HepG2 (cell line): ENCODE results near the gene AUNIP. TPM values are rescaled to one million over a fixed set of nuclear protein-coding genes. Genes with fewer than 3 reads are reported as not detected.

Experiments
- ATAC-seq: fragments of 200-7000 bp; cut with Tn5 transposase; 3 replicates; pipeline ENCODE4 v1.9.1; 2020; ENCODE audit warnings: mild to moderate bottlenecking, moderate library complexity
- BruUV-seq: library from RNA; stranded (reverse); fragments of 400-500 nt; replicated peaks from 2 replicates; lab custom pipeline; 2021; lab: Mats Ljungman, UMichigan
- CTCF ChIA-PET: fragments of 300-600 bp; formaldehyde crosslinking; extraction: SDS; loops from one replicate; lab custom pipeline; 2021; ENCODE audit warnings: low total read pairs, inconsistent platforms, low intra/inter-chr PET ratio; lab: Yijun Ruan, JAX
- POLR2A ChIA-PET: fragments of 350-600 bp; sonication (Branson Sonifier 250); formaldehyde crosslinking; loops from one replicate; lab custom pipeline; 2020; ENCODE audit warnings: antibody characterized with exemption, inconsistent platforms; lab: Yijun Ruan, JAX
- DNase-seq: peaks from one replicate; pipeline ENCODE4 v3.0.0-alpha.2; 2015; ENCODE audit warnings: low spot score
- FAIRE-seq: peaks from 3 replicates; lab custom pipeline; 2011; peaks lifted over from hg19 to GRCh38; lab: Jason Lieb, UNC
- H2AFZ ChIP-seq: one replicate; pipeline ENCODE4 v1.6.1; 2011; ENCODE audit warnings: low read length, inconsistent platforms
- H3K27ac ChIP-seq: fragments of 300-600 bp; 3 replicates; pipeline ENCODE4 v1.8.0; 2011; ENCODE audit warnings: mixed run types, mild to moderate bottlenecking, mixed read lengths, low read length, inconsistent platforms; ENCODE audit not compliant: insufficient read depth; ENCODE audit errors: extremely low read length
- H3K27me3 ChIP-seq, 2 experiments: fragments of 200-600 bp in 1 of 2; 2 replicates in 1 of 2; 3 replicates in 1 of 2; pipeline versions ENCODE4 v1.6.0 to v1.8.0; 2011; ENCODE audit warnings: low read length in 2 of 2, mild to moderate bottlenecking in 2 of 2, moderate library complexity in 2 of 2, inconsistent platforms in 1 of 2; ENCODE audit not compliant: insufficient read depth in 2 of 2, control insufficient read depth in 1 of 2
- H3K36me3 ChIP-seq, 2 experiments: fragments of 200-600 bp in 1 of 2; replicated peaks in 1 of 2; 2 replicates in 1 of 2; 3 replicates in 1 of 2; pipeline versions ENCODE4 v1.5.1 to v1.8.0; 2011; ENCODE audit warnings: low read length in 2 of 2, inconsistent platforms in 1 of 2; ENCODE audit not compliant: insufficient read depth in 2 of 2, control insufficient read depth in 1 of 2
- H3K4me1 ChIP-seq: 2 replicates; pipeline ENCODE4 v1.5.1; 2012; ENCODE audit warnings: low read length, inconsistent platforms; ENCODE audit not compliant: insufficient read depth
- H3K4me2 ChIP-seq: 2 replicates; pipeline ENCODE4 v1.6.0; 2011; ENCODE audit warnings: low read depth, low read length, inconsistent platforms
- H3K4me3 ChIP-seq, 3 experiments: fragments of 200-600 bp in 1 of 3; sonication (generic), shearing (Covaris generic) in 1 of 3; replicated peaks in 1 of 3; 2 replicates each; pipeline ENCODE4 v1.5.1; 2011 to 2016; ENCODE audit warnings: low read length in 3 of 3, inconsistent platforms in 2 of 3, low read depth in 2 of 3, mild to moderate bottlenecking in 2 of 3, control low read depth in 1 of 3, mixed read lengths in 1 of 3; ENCODE audit not compliant: insufficient read depth in 1 of 3
- H3K79me2 ChIP-seq: one replicate; pipeline ENCODE4 v1.6.1; 2011; ENCODE audit warnings: low read length, inconsistent platforms; ENCODE audit not compliant: insufficient read depth
- H3K9ac ChIP-seq: 2 replicates; pipeline ENCODE4 v1.6.0; 2011; ENCODE audit warnings: mild to moderate bottlenecking, low read depth, low read length, inconsistent platforms; ENCODE audit not compliant: insufficient read depth
- H3K9me3 ChIP-seq: 2 replicates; pipeline ENCODE4 v1.5.1; 2012; ENCODE audit warnings: mild to moderate bottlenecking, low read length
- H4K20me1 ChIP-seq: 2 replicates; pipeline ENCODE4 v1.6.0; 2011; ENCODE audit warnings: inconsistent platforms, mild to moderate bottlenecking, low read length, moderate library complexity; ENCODE audit not compliant: insufficient read depth
- CREB3 ChIP-seq: sonication (generic); formaldehyde crosslinking; IDR thresholded peaks from 2 replicates; pipeline ENCODE4 v1.5.0; 2020; ENCODE audit warnings: missing genetic modification reagents
- CREM ChIP-seq, 2 experiments: sonication (generic) in 1 of 2; formaldehyde crosslinking in 1 of 2; IDR thresholded peaks; 2 replicates each; pipeline versions ENCODE4 v1.4.0 to v1.6.1; 2016 to 2020; ENCODE audit warnings: antibody characterized with exemption in 1 of 2, mild to moderate bottlenecking in 1 of 2, missing genetic modification reagents in 1 of 2
- CTCF ChIP-seq: sonication (generic); formaldehyde crosslinking; IDR thresholded peaks from 2 replicates; pipeline ENCODE4 v1.5.0; 2020; ENCODE audit warnings: mild to moderate bottlenecking, missing genetic modification reagents, moderate library complexity
- FOXK1 ChIP-seq: sonication (generic); formaldehyde crosslinking; IDR thresholded peaks from 2 replicates; pipeline ENCODE4 v1.4.0; 2020; ENCODE audit warnings: low read depth, missing genetic modification reagents, borderline replicate concordance
- FOXK2 ChIP-seq: fragments of 450-650 bp; IDR thresholded peaks from 2 replicates; pipeline ENCODE4 v1.6.1; 2016
- GTF2F1 ChIP-seq: fragments of 150-350 bp; IDR thresholded peaks from 2 replicates; pipeline ENCODE4 v1.6.1; 2014; ENCODE audit warnings: low read length
- GZF1 ChIP-seq: sonication (generic); formaldehyde crosslinking; IDR thresholded peaks from 2 replicates; pipeline ENCODE4 v1.5.1; 2020; ENCODE audit warnings: mild to moderate bottlenecking, missing genetic modification reagents
- HDAC2 ChIP-seq: sonication (generic); formaldehyde crosslinking; IDR thresholded peaks from 2 replicates; pipeline ENCODE4 v1.4.0; 2020; ENCODE audit warnings: missing genetic modification reagents
- HHEX ChIP-seq: IDR thresholded peaks from 2 replicates; pipeline ENCODE4 v1.6.1; 2016; ENCODE audit warnings: control low read depth
- HNF4A ChIP-seq: sonication (generic); formaldehyde crosslinking; IDR thresholded peaks from 2 replicates; pipeline ENCODE4 v1.4.0; 2020; ENCODE audit warnings: missing genetic modification reagents
- HNRNPL ChIP-seq: fragments of 200-400 bp; formaldehyde crosslinking; IDR thresholded peaks from 2 replicates; pipeline ENCODE4 v1.6.1; 2017; ENCODE audit warnings: mild to moderate bottlenecking, low read depth, low read length
- MAFF ChIP-seq: IDR thresholded peaks from 2 replicates; pipeline ENCODE4 v1.6.1; 2011; ENCODE audit warnings: low read depth, low read length, improper control_type of control experiment
- MIER3 ChIP-seq: IDR thresholded peaks from 2 replicates; pipeline ENCODE4 v1.6.1; 2016; ENCODE audit warnings: missing compliant biosample characterization, borderline replicate concordance
- NONO ChIP-seq, 2 experiments: fragments of 450-650 bp in 1 of 2; sonication (generic) in 1 of 2; formaldehyde crosslinking in 1 of 2; IDR thresholded peaks in 1 of 2; conservative IDR thresholded peaks in 1 of 2; 2 replicates each; pipeline versions ENCODE4 v1.6.1 to v1.8.0; 2017 to 2022; ENCODE audit warnings: mild to moderate bottlenecking in 1 of 2, missing genetic modification reagents in 1 of 2, moderate library complexity in 1 of 2
- SP2 ChIP-seq: sonication (generic); formaldehyde crosslinking; IDR thresholded peaks from 2 replicates; pipeline ENCODE4 v1.5.1; 2020; ENCODE audit warnings: mild to moderate bottlenecking, missing genetic modification reagents
- SRSF9 ChIP-seq: fragments of 200-400 bp; formaldehyde crosslinking; IDR thresholded peaks from 2 replicates; pipeline ENCODE4 v1.6.1; 2018; ENCODE audit warnings: borderline replicate concordance, mild to moderate bottlenecking, low read depth, low read length; ENCODE audit not compliant: insufficient read depth, poor library complexity, severe bottlenecking
- ZC3H4 ChIP-seq: sonication (generic); formaldehyde crosslinking; IDR thresholded peaks from 2 replicates; pipeline ENCODE4 v1.4.0; 2020; ENCODE audit warnings: missing genetic modification reagents, borderline replicate concordance
- ZNF138 ChIP-seq: sonication (generic); formaldehyde crosslinking; IDR thresholded peaks from 2 replicates; pipeline ENCODE4 v1.5.0; 2020; ENCODE audit warnings: mild to moderate bottlenecking, low read depth, missing genetic modification reagents
- ZNF460 ChIP-seq: sonication (generic); formaldehyde crosslinking; IDR thresholded peaks from 2 replicates; pipeline ENCODE4 v1.5.1; 2020; ENCODE audit warnings: missing genetic modification reagents, mild to moderate bottlenecking, borderline replicate concordance
- ZNF530 ChIP-seq: sonication (generic); formaldehyde crosslinking; IDR thresholded peaks from 2 replicates; pipeline ENCODE4 v1.5.0; 2020; ENCODE audit warnings: low read depth, mild to moderate bottlenecking, missing genetic modification reagents
- ZNF772 ChIP-seq: sonication (generic); formaldehyde crosslinking; IDR thresholded peaks from 2 replicates; pipeline ENCODE4 v1.5.0; 2020; ENCODE audit warnings: mild to moderate bottlenecking, missing genetic modification reagents
- WGBS: methylation state at CpG from one replicate; pipeline ENCODE4 v1.1.6; 2017; ENCODE audit warnings: low lambda C conversion rate; 5-methylcytosine and 5-hydroxymethylcytosine counted together
- in situ Hi-C: cut with HindIII; loops from 2 replicates; pipeline ENCODE4 v1.10.0; 2017; ENCODE audit warnings: low pct_unique_long_range_greater_than_20kb; ENCODE audit not compliant: extremely low pct_ligation_motif_present
- intact Hi-C: fragments of 100-400 bp; cut with micrococcal nuclease; formaldehyde crosslinking; loops from one replicate; pipeline ENCODE4 v1.10.0; 2022; ENCODE audit not compliant: unreplicated experiment
- polyA plus RNA-seq, 8 experiments: library from polyadenylated mRNA; depleted of rRNA in 3 of 8; stranded (reverse) in 7 of 8; unstranded in 1 of 8; fragments of >200 nt; fragmentation: Illumina TruSeq in 4 of 8; extraction: Trizol in 4 of 8; gene quantifications; 2 replicates each; pipeline versions ENCODE4 v1.2.1 to v1.2.3, GENCODE V29; 2011 to 2016; ENCODE audit warnings: low read depth in 4 of 8, missing spikeins in 1 of 8, mixed read lengths in 1 of 8; ENCODE audit not compliant: insufficient read depth in 1 of 8
- total RNA-seq, 5 experiments: library from RNA; depleted of rRNA; stranded (reverse); fragments of >200 nt; fragmentation: Illumina TruSeq; extraction: Trizol; gene quantifications; 2 replicates each; pipeline ENCODE4 v1.2.3, GENCODE V29; 2016; ENCODE audit warnings: low read depth in 1 of 5

Gene AUNIP
- total and polyA plus RNA-seq, 2 of the 13 experiments (the other 11 are each of a cell fraction or from before 2014, with no cell fraction given), result 3.8 to 12.3 TPM

DNA sequence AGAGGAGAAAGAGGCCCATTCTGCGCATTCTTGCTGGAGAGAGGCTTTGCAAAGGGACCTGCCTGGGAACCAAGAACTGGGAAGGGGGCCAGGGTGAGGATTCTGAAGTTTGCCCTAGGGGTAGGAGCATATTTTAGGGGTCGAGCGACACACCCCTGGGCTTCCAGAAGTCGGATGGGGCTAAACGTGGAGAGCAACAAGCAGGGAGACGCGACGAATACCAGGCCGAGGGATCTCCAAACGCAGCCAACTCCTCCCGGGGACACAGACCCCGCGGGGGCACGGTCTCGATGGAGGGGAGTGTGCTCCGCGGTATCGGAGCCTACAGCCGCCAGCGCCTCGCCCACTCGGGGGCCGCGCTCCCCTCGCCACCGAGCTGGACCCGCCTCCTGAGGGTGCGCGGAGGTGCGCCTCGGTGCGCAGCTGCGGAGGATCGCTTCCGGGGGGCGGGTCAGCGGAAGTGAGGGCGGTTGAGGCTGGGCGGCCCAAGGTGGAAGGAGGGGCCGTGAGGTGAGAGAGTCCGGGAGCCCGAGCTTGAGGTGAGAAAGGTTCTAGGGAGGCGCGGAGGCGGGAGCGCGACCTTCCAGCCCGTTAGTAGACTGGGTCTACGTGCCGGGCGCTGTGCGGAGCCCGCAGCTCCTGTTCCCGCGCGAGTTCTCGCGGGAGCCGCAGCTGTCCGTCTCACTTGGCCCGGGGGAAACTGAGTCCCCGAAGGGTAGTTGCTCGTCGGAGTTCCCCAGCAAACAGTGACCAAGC is 39.6 kb downstream of the AUNIP start, which contains the start of gene MTFR1L:
Gene MTFR1L, plus strand, starts transcription at position 464 of the 756 bp plus-strand sequence. CDS start 3,151 bp downstream, outside the sequence.
- peak; percentile 89 for ATAC-seq
- Histone ChIP-seq H3K27ac (peak within 1 kb of the TSS; percentile 98), H2AFZ (no peak within 1 kb of the TSS), H3K4me2 (peak within 1 kb of the TSS; percentile 95), H4K20me1 (peaks cover 4% of the 10 kb centered on the region), H3K79me2 (peaks cover 26% of the 10 kb centered on the region), H3K27me3 (no peaks in the 10 kb centered on the region; a peak in 1 of 5 replicates), H3K4me3 (peak within 1 kb of the TSS; percentile 90 to 94 (median 94)), H3K9me3 (no peaks in the 10 kb centered on the region), H3K4me1 (peaks cover 32% of the 10 kb centered on the region), H3K36me3 (peaks cover 0 to 7% of the 10 kb centered on the region in 2 experiments; a peak in 1 of 5 replicates), H3K9ac (peak within 1 kb of the TSS; percentile 98)
- intact Hi-C loops (loop anchor here (5.0 kb wide), 2 partner anchors 73 to 178 kb away; partner anchors contain the start of gene PAFAH2), in situ Hi-C loops (loop anchor here (10.0 to 25.0 kb wide), 2 partner anchors 175 to 207 kb away; partner anchors contain the start of genes MAN1C1 and PAFAH2)
- no TSS peak for BruUV-seq
- ChIA-PET POLR2A (interaction anchor here (0.9 to 3.3 kb wide), 13 partner anchors 9 to 350 kb away, joined by 3 to 20 read pairs (median 4); partner anchors contain the start of genes PAFAH2, SELENON and ZNF593), CTCF (no interaction called here)
- peak; percentile 83 for DNase-seq
- peak; percentile 18 for FAIRE-seq
- 0% methylated on average over 3 of the region's 64 CpGs for WGBS
- TF ChIP-seq CREB3, result no peak
- TF ChIP-seq FOXK2, result no peak
- no peak for TF ChIP-seq NONO (IDR thresholded peaks at IDR 0.05)
- TF ChIP-seq NONO (CRISPR knock-in tag; conservative IDR thresholded peaks at IDR 0.05), result peak; percentile 66; the same call in 1 of the 2 replicates
- TF ChIP-seq CTCF (CRISPR knock-in tag), result no peak
- no peak for TF ChIP-seq MAFF
- peak; percentile 87; the same call in 1 of the 2 replicates for TF ChIP-seq ZNF772 (CRISPR knock-in tag)
- peak; percentile 75; the same call in 1 of the 2 replicates for TF ChIP-seq HDAC2 (CRISPR knock-in tag)
- TF ChIP-seq SP2 (CRISPR knock-in tag), result peak; percentile 74; the same call in 1 of the 2 replicates
- no peak for TF ChIP-seq ZNF530 (CRISPR knock-in tag)
- no peak for TF ChIP-seq ZC3H4 (CRISPR knock-in tag)
- no peak for TF ChIP-seq GTF2F1
- peak; percentile 28; the same call in 1 of the 2 replicates for TF ChIP-seq CREM (IDR thresholded peaks at IDR 0.05)
- no peak for TF ChIP-seq CREM (CRISPR knock-in tag; IDR thresholded peaks at IDR 0.05)
- peak; percentile 71; the same call in 1 of the 2 replicates for TF ChIP-seq GZF1 (CRISPR knock-in tag)
- 0 out of 2 replicates have a peak, but pooled peaks have one; percentile 52 for TF ChIP-seq MIER3 (CRISPR knock-in tag)
- TF ChIP-seq HNRNPL, result no peak
- TF ChIP-seq ZNF138 (CRISPR knock-in tag), result no peak; the same call in 1 of the 2 replicates
- TF ChIP-seq HNF4A (CRISPR knock-in tag), result no peak
- TF ChIP-seq FOXK1, result peak; percentile 72; the same call in 1 of the 2 replicates
- no peak for TF ChIP-seq ZNF460
- TF ChIP-seq HHEX (CRISPR knock-in tag), result no peak
- TF ChIP-seq SRSF9, result no peak
